Globus pallidus (tissue), 1 donor: Measurements from ENCODE around the gene CDH4.
"Not testable (repeated sequence)": the region's sequence is repeated elsewhere in the genome, so short reads cannot be mapped to it uniquely, and the experiment has no call there.

Experiments
- DNase-seq: peaks from one replicate; pipeline ENCODE4 v3.0.0-alpha.2; 2015; ENCODE audit warnings: low spot score

CDH4 gene

DNA sequence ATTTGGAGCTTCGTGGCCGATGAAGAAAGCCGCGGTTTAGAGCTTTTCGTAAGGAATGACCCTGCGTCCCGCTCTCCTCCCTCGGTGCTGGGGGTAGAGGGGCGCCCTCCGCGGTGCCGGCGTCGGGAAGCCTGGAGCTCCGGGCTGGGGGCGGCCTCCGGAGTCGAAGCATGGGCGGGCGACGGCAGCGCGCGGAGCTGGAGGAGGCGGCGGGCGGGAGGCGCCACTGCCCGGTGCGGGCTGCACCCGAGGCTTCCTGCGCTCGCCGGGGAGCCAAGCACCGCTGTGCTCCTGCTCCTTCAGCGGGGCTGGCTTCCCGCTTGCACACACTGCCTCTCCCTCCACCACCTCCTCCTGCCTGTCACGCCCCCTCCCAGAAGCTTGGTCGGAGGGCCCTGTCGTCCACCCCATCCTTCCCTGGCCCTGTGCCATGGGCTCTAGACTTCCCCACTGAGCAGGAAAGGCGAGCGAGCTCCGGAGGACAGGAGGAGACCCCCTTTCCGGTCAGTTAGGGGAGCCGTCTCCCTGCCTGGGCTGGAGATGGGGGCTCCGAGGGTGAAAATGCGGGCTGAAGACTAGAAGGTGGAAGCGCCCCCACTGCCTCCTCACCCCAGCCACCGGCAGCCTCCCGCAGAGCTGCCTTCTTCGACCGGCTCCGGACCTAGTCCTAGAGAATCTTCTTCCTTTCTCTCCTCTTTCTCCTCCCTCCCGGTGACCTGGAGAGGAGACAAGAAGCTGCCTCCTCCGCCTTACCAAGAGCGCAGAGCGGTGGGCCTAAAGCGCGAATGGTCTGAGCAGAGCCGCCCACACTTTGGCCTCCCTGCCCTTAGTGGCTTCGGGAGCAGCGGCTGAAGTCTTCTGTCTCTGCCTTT is 1.8 kb downstream of the CDH4 start:
- no peak for DNase-seq

DNA sequence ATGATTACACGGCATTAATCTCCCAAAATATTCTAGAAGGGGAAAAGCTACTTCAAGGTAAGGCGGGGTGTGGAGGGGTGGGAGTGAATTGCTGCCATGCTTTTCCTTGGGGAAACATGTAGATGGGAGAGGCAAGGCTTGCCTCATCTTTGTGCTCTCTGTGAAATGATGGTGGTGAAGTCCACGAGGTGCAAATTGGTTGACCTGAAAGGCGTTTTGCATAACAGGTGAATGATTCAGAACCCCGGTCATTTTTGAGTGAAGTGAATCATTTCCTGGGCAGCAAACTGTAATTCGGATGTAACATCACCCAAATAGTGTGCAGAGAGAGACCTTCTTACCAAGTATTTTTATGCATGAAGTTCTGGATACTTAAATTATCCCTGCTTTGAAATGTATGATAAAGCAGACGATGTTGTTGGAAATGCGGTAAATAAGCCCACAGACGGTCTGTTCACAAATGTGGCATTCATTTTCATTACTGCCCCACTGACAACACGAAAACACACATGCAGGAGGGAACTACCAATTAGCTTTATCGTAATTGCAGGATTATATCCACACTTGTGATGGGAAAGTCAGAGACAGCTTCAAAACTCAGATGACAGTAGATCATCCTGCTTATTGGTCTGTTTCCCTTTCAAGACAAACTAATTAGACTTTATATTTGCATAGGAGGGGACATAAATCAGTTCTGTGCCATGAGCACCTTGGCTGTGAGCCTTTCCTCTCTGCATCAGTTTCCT is 3.0 kb downstream of the CDH4 start:
- DNase-seq: no peak

GRCh38 chr20:61256365-61256764 is 4.3 kb downstream of the CDH4 start:
- no peak for DNase-seq

GRCh38 chr20:61256824-61257223 is 4.8 kb downstream of the CDH4 start:
- no peak for DNase-seq

- DNase-seq: no peak
Measured at GRCh38 chr20:61257611-61258010, 5.5 kb downstream of the CDH4 start.

GRCh38 chr20:61259741-61260140 is 7.7 kb downstream of the CDH4 start:
- no peak for DNase-seq

- no peak for DNase-seq
Measured at GRCh38 chr20:61260905-61261304, 8.8 kb downstream of the CDH4 start.

- DNase-seq: no peak
Measured at GRCh38 chr20:61262036-61262435, 10.0 kb downstream of the CDH4 start.

DNA sequence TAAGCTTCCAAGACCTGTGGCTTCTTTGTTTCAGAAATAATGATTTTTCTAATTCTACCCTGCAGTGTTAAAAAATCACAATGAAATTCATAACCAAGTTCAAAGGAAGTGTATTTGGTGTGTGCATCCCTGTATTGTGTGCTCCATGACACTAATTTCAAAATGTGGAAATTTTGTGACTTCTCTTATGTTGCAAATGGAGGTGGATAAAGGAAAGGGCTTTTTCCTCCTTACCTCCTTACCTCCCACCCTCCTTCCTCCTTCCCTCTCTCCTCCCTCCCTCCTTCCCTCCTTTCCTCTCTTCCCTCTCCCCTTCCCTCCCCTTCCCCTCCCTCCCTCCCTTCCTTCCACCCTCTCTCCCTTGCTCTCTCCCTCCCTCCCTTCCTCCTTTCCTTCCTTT is 10.5 kb downstream of the CDH4 start:
- DNase-seq: no peak

DNA sequence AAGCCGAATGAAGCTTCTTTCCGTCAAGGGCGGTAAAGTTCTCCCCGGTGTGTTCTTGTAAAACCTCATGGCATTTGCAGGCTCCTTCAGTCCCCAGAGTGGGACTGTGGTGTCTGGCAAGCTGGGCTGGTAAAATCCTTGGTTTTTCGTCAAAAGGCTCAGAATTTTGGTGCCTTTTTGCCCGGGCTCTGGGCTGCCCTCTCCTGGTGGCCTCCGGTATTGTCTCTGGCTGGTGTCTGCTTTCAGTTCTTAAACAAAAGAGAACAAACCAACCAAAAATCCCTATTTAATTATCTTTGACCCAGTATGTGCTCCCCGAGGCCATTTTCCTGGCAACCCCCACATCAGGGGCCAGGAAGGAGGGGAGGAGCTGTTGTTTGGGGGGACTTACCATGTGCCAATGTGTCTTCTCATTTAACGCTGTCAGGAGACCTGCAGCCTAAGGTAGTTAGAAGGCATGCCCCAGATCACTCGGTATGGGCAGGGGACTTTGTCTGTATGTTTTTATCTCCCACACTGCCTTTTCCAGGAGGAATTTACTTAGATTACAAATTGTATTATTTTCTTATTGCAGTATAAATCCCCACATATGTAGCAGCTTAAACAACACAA is 11.1 kb downstream of the CDH4 start:
- no peak for DNase-seq

DNA sequence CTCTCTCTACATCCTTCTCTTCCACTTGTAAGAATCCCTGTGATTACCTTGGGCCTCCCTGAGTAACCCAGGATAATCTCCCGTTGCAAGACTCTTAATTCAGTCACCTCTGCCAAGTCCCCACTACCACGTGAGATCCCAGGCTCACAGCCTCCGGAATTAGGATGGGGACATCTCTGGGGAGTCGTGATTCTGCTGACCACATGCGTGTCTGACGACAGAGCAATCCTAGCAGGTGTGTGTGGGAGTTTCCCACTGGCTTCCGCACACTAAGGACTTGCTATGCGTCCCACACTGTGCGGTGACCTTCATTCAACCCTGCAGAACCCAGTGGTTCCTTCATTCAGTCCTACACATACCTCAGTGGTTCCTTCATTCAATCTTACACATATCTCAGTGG is 11.9 kb downstream of the CDH4 start:
- no peak for DNase-seq

DNA sequence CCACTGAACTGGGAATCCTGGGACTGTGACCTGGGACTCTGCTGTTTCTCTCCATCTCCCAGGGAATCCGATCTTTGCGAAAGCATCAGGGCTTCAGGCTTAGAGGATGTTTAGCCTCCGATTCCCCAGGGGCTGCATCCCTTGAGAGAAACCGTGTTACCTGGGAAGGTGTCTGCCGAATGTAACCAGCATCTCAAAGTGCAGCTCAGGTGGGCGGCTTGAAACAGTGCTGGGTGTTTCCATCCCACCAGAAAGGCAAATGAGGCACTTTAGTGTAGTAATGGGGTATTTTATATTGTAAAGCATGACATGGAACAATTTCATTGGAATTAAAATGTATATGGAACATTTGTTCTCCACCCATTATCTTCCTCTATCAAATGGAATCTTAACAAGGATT is 15.2 kb downstream of the CDH4 start:
- DNase-seq: no peak

- DNase-seq: no peak
Measured at GRCh38 chr20:61268024-61268423, 16.0 kb downstream of the CDH4 start.

GRCh38 chr20:61271312-61272231 is 19.5 kb downstream of the CDH4 start:
- DNase-seq: peak; percentile 75

GRCh38 chr20:61273024-61273423 is 21.0 kb downstream of the CDH4 start:
- not testable (repeated sequence) for DNase-seq

DNA sequence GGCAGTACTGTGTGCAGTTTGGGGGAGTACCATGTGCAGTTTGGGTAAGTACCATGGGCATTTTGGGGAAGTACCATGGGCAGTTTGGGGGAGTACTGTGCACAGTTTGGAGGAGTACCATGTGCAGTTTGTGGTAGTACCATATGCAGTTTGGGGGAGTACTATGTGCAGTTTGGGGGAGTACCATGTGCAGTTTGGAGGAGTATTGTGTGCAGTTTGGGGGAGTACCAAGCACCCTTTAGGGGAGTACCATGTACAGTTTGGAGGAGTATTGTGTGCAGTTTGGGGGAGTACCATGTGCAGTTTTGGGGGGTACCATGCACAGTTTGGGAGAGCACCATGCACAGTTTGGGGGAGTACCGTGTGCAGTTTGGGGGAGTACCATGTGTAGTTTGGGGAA is 21.6 kb downstream of the CDH4 start:
- not testable (repeated sequence) for DNase-seq

DNA sequence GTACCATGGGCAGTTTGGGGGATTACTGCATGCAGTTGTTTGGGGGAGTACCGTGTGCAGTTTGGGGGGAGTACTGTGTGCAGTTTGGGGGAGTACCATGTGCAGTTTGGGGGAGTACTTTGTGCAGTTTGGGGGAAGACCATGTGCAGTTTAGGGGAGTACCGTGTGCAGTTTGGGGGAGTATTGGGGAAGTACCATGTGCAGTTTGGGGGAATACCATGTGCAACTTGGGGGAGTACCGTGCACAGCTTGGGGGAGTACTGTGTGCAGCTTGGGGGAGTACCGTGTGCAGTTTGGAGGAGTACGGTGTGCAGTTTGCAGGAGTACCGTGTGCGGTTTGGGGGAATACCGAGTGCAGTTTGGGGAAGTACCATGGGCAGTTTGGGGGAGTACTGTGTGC is 22.3 kb downstream of the CDH4 start:
- no peak for DNase-seq

DNA sequence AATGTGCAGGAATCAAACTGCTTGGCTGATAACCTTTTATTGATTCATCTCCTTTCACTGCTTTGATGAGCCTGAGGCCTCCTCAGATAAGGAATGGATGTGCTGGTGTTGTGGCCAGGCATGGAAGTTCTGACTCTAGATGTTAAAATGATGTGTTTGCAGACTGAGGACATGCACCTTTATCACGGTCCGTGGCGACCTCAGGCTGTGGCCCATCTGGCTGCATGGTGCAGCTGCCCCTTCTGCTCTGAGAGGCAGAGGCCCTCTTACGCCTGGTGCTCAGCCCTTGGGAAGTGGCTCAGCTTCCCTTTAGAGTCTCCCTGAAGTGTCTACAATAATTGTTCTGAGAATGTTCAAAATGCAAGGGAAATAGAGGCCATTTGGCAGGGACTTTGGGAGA is 26.2 kb downstream of the CDH4 start:
- DNase-seq: no peak

DNA sequence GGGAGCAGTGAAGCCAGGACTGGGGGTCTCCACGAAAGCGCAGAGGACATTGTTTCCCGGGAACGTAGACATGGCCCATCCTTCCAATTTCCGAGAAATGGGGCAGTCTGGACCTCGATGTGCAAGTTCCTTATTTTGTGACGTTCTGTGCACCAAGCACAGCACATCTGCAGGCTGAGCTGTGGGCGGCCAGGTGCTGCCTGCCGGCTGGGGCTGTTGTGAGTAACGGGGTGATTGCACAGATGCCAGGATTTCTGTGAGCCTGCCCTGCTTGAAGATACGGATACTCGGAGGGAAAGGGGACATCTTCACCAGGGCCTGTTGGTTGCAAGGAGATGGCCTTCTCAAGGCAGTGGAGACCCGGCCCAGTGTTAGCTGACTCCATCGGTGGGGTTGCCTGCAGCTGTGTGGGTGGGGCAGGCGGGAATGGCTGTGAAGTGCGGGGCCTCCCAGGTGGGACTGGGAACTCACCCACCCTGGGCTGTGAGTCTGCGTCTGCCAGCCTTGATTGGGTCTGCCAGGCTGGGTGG is 27.6 kb downstream of the CDH4 start:
- no peak for DNase-seq

- DNase-seq: no peak
Measured at GRCh38 chr20:61280217-61280980, 28.3 kb downstream of the CDH4 start.

DNA sequence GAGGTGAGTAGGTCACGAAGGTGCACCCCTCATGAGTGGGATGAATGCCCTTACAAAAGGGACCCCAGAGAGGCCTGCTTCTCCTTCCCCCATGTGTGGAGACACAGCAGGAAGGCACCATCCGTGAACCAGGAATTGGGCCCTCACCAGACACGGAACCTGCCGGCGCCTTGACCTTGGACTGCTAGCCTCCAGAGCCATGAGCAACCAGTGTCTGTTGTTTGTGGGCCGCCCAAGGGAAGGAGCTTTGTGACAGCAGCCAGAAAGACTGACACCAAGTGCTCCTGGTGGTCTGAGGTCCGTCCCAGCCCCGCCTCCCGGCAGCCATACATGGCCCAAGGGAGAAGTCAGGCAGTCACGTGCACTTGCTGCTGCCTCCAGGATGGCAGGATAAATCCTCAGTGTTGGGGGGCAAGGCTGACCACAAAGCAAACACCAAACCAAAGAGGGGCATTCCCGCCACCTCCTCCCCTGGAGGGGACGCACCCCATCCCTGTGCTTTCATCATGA is 29.3 kb downstream of the CDH4 start:
- no peak for DNase-seq
